ENCODE measurements around the gene GMFB.
"Not testable (repeated sequence)": the region's sequence is repeated elsewhere in the genome, so short reads cannot be mapped to it uniquely, and the experiment has no call there.

GMFB gene

DNA sequence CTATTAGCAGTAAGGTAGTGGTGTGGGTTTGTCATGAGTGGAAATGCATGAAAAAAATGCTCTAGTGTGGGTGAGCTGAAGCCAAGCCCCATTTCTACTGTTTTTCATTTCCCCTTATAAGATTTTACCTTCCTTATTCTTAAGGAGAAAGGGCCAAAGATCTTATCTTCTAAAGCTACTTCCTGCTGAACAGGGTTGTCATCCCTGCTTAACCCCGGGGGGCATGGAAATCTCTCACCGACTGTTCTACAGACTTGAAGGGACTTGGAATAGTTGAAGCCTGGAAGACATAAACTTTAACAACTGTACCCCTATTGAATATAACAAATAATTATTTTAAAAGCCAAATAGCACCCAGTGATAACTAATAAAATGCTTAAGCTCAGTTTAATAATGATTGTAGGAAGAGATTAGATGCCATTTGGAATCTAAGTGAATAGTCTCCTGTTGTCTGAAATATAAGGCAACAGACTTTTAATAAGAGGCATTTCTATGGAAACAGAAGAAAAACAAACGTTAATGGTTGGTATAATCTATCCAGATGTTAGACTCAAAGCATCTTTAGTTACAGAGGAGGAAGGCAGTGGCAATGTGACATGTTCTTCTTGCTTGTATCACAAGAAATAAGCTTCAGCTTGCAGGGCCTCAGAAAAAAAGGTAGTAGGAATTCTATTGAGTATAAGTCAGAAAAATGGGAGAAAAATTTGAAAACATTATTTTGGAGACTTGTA, 1.8 kb upstream of the GMFB start:
- DNase-seq (ENCODE audit: low read depth), result no peak

DNA sequence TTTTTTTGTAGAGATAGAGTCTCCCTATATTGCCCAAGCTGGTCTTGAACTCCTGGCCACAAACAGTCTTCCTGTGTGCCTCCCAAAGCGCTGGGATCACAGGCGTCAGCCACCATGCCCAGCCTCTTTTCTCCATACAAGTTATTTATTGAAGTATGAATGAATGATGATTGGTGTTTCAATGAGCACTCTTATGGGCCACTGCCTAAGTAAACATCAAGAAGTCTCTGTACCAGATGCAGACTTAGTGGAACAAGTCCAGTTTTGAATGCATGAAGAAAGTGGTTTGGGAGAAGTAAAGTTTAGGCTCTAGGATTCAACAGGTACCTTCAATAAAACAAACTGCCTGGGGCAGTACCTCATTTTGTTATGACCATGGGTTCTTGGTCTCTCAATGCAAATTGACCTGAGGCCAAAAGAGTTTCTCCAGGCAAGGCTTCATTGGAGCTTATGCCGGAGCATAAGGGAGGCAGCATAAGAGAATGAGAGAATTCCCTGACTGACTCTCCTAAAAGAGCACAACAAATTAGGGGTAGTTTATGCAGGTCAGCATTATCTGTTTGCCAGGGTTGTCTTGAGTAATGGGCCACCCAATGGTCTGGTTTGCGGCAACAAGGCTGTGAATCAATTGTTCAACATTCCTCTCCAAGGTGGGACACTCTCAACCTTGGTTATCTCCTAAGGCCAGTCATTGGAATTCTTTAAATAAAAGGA, 1.1 kb upstream of the GMFB start:
- DNase-seq (ENCODE audit: low read depth), result no peak

DNA sequence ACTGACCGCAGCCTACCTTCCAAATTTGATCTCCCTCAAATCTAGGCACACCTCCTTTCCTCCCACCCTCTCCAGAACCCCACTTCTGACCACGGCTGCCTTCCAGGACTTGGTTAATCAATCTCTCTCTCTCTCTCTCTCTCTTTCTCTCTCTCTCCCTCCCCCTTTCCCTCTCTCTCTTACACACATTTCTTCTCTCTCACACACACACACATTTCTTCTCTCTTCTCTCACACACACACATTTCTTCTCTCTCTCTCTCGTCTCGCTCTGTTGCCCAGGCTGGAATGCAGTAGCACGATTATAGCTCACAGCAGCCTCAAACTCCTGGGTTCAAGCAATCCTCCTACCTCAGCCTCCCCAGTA, 521 bp upstream of the GMFB start:
- no peak for DNase-seq (ENCODE audit: low read depth)

DNA sequence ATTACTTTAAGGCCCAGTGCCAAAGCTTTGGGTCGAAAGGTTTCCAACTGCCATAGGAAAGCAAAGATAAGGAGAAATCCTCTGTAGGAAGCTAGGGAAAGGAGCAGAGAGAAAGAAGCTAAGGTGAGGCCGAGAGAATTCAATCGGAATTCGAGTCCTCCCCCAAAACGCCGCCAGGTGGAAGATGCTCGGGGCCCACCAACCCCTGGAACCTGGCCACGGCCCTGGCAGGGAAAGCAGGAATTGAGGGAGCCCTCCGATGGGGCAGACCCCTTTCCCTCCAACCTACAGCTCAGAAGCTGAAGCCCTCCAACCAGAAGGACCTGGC, 498 bp downstream of the GMFB start:
- DNase-seq (ENCODE audit: low read depth), result no peak

DNA sequence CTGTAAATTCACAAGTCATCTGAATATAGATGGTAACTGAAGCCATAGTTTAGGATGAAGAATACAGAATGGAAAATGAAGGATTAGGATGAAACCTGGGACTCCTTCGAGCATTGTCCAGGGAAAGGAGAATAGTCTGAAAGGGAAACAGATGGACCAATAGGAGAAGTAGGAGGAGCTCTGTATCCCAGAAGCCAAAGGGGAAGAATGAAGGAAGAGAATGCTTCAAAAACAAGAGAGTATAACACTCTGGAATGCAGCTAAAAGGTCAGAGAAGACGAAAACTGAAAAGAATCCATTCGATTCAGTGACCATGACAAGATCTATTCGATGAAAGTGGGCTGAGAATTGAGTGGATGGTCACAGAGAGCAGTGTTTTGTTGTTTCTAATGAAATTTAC, 1.0 kb downstream of the GMFB start:
- no peak for DNase-seq (ENCODE audit: low read depth)

DNA sequence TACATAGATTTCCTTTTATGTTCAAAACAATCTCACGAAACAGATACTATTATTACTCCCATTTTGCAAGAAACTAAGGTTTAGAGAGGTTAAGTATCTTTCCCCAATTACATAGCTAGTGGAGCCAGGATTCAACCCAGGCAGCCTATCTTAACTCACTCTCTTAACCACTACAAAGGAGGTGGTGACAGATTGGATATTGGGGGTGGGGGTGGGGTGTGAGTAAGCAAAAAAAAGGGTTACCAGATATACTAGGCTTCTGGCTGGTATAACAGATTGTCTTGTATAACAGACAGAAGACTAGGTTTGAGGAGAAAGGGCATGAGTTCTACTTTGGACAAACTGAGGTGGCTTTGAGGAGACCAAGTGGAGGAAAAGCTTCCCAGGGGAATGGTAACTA, 2.1 kb downstream of the GMFB start:
- DNase-seq (ENCODE audit: low read depth), result no peak

DNA sequence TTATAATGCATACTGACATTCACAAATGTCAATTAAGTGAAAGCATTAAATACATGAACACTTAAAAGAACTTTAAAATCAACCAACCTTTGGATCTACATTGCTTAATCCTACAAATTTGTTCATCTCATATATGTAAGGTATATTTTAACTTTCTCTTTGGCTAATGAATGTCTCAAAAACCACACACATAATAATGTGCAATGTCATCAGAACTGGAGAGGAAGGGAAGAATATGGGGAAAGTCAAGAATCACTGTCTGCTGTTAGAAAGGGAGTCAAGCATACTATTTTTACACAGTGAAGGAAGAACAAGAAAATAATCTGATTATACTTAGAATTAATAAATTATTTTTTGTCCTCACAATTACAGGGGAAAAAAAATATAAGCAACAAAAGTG, 4.9 kb downstream of the GMFB start:
- no peak for DNase-seq (ENCODE audit: low read depth)

DNA sequence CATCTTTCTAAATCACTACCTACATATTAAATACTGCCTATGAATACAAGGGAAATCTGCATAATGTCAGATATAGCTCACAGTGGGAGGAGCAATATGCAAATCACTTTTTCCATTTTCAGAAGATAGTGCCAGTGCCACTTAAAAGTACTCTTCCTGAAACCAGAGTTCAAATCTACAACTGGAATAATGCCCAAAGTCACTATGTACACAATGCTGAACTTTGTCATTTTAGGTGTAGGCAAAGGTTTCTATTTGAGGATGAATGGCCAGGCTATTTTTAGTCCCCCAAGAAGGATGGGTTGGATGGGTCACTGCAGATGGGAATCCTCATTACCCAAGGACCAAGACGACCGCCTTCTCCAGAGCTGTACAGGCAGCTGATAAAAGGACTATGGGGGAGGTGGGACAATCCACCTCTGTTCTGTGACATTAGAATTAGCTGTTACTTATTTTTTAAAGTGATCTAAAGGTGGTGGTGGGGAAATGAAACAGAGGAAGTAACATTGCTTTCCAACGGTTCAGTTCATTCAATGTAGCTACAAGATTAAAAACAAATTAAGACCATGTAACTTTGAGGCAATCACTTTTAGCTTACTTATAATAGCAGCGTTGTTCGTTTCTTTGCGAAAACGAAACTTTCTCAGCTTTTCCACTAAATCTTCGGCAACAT, 5.6 kb downstream of the GMFB start:
- DNase-seq (ENCODE audit: low read depth), result no peak

DNA sequence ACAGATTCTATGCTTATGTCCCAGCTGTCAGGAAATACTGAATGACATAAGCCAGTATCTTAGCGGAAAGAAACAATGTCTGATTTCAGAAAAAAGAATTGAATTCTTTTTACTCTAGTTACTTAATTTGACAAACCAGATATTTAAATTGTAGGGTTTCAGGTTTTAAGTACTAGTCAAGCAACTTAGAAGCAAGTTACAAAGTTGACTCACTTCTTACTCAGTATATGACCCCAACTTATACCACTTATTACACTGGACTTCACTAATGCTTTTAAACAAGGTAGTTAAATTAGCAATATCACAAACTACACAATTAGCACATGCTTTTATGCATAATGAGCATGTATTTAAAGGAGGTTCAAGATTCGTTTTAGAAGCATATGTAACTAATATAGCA, 7.1 kb downstream of the GMFB start:
- DNase-seq (ENCODE audit: low read depth), result no peak

DNA sequence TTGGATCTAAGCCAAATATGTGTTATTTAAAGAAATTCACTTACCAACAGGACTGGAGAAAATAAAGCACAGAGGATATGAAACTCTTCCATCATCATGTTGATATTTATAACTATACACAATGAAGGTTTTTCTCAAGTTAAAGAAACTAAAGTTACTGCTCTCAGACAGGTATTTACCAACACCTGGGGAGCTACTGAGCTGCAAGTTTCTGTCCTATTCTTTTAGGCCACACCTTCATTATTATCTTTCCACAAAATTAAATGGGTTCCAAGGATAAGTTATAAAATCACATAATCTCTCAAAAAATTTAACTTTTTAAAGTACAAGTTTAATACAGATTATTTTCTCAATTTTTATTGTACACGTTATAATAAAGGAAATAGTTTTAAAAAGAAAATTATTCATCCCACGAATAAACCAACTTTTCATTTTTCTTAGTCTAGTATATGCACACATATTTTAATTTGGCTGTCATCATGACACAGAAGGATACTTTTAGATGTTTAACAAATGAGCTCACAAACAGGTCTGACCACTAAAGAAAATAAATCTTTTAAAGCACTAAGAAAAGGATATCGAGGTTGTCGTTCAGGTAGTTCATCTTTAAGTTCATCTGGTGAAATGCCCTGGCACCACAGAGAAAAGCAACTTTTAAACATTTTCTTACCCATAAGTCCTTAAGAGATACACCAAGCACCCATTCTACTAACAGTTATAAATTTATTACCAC, 7.8 kb downstream of the GMFB start:
- DNase-seq (ENCODE audit: low read depth), result no peak

DNA sequence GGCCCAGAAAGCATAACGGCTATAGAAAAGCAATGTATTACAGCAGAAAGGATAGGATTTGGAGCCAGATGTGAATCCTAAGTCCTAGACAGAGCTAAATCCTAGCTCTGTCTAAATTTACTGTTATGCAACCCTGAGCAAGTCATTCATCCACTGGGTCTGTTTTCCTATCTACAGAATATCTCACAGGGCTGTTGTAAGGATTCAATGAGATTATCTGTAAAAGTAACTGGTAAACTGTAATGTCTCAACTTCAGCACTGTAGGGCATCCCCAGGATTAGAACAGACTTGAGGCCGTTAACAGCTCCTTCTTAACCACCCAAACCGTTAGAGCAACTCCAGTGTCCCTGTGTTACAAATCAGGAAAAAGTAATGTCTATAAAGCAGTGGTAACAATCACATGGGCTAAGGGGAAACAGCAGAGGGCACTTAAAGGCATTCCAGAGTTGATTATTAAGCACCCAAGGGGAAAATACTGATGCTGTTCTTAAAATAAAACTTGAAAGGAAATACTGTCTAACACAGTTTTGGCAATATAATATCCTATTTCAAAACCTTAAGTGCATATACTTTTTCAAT, 10.1 kb downstream of the GMFB start:
- no peak for DNase-seq (ENCODE audit: low read depth)

DNA sequence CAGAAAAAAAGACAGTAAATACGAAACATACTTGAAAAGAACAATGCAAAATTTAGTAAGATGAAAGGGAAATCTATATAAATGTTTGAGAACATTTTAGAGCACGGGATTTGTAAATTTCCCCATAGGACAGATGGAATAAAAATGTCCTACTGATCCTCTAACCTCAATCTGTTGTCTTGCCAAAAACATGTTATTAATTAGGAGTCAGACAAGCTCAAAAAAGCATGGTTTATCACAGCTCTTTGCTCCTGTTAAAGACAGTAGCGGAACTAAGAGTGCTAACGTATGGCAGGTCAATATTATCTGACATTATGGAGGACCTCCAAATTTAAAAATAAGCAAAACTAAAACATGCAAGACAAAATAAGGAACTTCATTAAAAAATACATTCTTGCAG, 12.9 kb downstream of the GMFB start:
- no peak for DNase-seq (ENCODE audit: low read depth)

DNA sequence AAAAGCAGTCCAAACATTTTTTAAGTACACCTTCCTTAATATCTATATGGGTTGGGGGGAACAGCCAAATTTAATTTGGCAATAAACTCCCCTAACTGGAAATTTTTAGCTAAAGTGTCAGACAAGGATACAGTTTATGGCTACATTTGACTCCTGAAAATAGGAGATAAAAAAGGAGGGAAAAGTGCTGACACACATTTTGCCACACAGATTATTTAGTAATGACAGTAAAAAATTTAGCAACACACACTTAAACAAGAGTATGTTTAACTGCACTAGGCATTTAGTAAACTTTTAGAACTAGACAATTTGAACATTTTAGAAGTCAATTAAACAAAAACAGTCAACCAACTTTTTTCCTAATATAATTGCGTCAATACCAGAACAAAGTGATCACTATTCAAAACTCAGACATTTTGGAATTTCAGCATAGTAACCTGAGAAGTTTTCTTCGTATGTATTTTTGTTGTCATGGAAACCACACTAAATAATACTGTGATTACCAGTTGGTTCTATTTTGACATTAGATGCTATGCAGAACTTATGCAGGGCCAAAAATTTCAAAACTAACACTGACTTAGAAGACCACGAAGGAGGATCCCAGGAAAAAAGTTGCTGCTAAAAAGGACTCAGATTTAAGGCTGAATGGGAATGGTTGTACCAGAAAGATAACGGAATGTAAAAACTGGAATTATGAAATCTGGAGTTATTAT, 13.4 kb downstream of the GMFB start:
- no peak for DNase-seq (ENCODE audit: low read depth)

DNA sequence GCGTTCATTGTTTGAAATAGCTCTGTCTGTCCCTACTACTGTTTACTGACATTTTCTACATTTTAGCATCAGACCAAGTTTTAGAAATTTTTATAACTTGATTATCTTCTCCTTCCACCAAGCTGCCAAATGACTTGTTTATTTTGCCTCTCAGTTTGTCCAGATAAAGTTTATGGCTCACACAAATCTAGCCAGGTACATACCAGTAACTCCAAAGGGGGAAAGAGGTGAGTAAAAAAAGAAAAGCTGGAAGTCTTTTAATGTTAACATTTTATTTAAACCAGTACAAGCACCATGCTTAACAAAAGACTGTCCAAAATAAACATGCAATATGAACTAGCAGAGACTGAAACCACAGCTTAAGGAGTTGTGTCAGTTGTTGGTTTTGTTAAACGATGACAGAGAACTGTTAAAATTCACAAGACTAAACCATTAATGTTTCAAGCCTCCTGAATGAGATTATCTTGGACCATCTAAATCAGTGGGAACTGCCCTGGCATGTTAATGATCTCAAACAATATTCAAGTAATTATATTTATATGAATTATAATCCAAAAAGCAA, 14.5 kb downstream of the GMFB start:
- DNase-seq (ENCODE audit: low read depth), result no peak

DNA sequence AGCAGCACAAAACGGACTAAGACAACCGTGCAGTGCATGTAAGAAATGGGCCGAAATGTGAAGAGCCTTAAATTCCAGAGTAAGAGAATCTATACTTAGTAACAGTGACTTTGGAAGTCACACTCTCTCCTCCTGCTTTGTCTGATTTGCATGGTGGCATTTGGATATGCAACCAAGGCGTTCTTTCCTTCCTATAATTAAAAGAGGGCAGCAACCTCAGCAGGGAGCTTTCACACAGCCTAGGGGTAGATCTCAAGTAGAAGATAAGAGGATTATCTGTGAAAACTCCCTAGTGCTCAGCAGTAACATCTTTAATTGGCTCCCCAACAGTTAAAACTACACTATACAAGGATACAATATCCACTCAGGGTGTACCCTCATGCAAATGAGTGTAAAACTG, 16.5 kb downstream of the GMFB start:
- DNase-seq (ENCODE audit: low read depth), result no peak

DNA sequence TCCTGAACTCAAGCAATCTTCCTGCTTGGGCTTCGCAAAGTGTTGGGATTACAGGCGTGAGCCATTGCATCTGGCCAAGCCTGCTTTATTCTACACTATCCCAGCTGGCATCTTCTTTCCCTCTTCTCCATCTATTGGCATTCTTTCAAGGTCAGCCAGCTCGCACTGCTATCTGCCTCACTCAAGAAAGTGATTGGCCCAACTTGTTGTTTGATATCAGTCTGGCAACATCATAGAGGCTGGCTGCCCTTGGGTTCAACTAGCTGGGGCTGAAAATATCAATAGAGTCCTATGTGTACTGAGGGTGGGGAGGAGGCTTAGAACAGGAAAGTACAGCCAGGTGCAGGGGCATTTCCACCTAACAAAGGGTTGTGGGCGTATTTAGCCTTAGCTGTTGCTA, 17.1 kb downstream of the GMFB start:
- DNase-seq (ENCODE audit: low read depth), result no peak

DNA sequence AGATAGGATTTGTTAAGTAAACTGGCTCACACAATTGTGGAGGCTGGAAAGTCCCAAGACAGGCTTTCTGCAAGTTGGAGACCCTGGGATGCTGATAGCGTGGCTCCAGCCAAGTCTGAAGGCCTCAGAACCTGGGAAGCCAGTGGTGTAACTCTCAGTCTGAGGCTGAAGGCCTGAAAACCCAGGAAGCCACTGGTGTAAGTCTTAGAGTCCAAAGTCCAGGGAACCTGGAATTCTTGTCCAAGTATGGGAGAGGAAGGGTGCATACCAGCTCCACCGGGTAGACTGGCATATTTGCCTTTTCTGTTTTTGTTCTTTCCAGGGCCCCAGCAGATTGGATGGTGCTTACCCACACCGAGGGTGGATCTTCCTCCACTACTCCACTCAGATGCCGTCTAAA, 18.1 kb downstream of the GMFB start:
- DNase-seq (ENCODE audit: low read depth), result no peak

DNA sequence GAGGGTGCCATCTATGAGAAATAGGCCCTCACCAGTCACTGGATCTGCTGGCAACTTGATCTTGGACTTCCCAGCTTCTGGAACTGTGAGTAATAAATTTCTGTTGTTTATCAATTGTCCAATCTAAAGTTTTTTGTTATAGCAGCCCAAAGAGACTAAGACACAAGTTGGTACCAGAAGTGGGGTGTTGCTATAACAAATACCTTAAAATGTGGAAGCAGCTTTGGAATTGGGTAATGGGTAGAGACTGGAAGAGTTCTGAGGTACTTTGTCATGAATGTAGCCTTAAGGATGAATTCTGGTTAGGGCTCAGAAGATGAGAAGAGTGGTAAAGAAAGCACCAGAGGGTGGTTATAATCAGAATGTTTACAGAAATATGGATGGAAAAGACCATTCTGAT, 21.5 kb downstream of the GMFB start:
- DNase-seq (ENCODE audit: low read depth), result no peak

DNA sequence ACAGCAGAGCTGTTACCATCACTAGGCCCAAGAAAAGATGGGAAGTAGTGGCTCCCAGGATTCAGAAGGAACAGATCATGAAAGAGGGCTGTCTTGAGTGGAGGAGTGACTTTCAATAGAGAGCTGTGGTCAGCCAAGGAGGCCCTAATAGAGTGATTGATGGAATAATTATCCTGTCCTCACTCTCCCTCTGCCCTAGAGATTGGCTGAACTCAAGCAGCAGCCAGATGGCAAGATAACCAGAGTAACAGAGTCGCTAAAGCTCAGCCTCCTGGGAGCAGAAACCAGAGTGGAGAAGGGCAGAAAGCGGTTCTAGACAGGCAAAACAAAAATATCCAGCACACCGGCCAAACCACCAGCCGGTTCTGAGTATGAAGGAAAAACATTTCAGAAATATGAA, 23.1 kb downstream of the GMFB start:
- no peak for DNase-seq (ENCODE audit: low read depth)

DNA sequence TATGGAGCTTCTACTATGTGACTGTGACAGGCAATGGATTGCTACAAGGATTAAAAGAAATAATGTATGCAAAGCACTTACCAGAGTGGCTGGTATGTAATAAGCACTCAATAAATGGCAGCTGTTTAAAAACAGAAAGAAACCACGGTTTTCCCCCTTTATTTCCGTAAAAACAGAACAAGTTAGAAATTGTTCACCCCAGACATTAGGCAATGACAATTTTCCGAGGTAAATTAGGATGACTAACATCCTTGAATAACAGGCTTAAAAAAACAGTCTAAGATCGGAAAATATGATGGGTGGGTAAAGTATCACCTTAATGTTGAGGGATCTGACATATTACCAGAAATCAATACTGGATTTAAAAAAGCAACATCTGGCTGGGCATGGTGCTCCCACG, 26.7 kb downstream of the GMFB start:
- DNase-seq (ENCODE audit: low read depth), result no peak

DNA sequence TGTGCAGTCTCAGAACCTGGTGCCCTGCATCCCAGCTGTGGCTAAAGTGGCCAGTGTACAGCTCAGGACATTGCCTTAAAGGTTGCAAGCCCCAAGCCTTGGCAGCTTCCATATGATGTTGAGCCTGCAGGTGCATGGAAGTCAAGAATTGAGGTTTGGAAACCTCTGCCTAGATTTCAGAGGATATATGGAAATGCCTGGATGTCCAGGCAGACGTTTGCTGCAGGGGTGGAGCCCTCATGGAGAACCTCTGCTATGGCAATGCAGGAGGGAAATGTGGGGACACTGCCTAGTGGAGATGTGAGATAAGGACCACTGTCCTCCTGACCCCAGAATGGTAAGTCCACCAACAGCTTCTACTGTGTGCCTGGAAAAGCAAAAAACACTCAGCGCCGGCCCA, 29.7 kb downstream of the GMFB start:
- DNase-seq (ENCODE audit: low read depth), result no peak

DNA sequence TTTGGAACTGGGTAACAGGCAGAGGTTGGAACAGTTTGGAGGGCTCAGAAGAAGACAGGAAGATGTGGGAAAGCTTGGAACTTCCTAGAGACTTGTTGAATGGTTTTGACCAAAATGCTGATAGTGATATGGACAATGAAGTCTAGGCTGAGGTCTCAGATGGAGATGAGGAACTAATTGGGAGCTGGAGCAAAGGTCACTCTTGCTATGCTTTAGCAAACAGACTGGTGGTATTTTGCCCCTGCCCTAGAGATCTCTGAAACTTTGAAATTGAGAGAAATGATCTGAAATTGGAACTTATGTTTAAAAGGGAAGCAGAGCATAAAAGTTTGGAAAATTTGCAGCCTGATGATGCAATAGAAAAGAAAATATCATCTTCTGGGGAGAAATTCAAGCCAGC, 30.2 kb downstream of the GMFB start:
- DNase-seq (ENCODE audit: low read depth), result not testable (repeated sequence)

Data from HS-27A (cell line).